Stimulated activated CD4-positive, alpha-beta T cell treated with anti-CD3 and anti-CD28 coated beads, TNF-alpha, amount 100 ng/mL, for 24 hours (primary cell): ENCODE results near the gene CBX8.
A peak's percentile ranks its signal among the peaks of the same experiment; 100 is the strongest.

ENCODE experiments used
- DNase-seq, 3 experiments: peaks; one replicate each; pipeline ENCODE4 v3.0.0-alpha.2; 2020; ENCODE audit warnings: low read depth in 3 of 3

The CBX8 gene

DNA sequence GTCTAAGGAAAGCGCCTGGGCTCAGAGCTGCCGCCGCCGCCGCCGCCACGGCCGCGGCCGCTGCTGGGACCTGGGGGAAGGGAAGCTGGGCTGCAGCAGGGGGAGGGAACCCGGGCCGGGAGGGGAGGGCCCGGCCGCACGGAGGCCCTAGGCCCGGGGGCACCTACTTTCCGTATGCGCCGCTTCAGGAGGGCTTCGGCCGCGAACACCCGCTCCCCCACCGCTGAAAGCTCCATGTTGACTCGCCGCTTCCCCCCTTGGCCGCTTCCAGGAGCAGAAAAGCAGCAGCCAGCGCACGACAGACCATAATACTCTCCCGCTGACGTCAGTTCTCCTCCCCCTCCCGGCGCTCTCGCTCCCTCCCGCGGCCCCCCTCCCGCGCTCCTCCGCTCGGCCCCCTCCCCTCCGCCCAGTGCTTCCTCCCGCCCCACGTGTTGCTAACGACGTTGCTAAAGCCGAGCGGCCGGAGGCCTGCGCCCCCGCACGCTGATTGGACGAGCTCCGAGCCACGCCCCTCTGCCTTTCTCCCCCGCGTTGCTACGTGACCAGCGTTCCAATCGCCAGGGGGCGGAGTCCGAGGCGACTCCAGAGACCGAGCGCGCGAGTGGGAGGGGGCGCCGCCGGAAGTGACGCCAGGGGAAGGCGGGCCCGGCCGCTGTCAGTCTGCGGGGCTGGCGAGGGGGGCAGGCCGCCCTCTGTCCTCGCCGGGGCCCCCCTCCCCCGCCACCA lies at the start of gene CBX8:
TSS of gene CBX8 (minus strand) at position 315 of the 729 bp plus-strand sequence. CDS start at position 236, 79 bp downstream.
- DNase-seq, result peak; percentile 98 to 99 (median 99)

DNA sequence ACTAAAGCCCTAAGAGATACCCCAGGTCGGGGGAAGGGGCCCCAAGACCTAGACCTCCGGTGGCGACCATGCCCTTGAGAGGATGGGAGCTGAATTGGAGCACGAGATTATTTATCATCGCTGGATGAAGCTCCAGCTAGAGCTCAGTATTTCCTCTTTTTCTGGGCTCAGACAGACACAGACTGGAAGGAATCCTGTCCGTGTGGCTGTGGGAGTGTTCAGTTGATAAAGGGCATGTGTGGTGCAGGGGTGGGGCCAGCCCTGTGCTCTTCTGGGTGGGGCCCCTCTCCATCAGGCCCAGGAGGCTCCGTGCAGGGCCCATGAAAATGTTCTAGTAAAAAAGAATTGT lies 48.7 kb upstream of the CBX8 start:
- DNase-seq, result no peak

DNA sequence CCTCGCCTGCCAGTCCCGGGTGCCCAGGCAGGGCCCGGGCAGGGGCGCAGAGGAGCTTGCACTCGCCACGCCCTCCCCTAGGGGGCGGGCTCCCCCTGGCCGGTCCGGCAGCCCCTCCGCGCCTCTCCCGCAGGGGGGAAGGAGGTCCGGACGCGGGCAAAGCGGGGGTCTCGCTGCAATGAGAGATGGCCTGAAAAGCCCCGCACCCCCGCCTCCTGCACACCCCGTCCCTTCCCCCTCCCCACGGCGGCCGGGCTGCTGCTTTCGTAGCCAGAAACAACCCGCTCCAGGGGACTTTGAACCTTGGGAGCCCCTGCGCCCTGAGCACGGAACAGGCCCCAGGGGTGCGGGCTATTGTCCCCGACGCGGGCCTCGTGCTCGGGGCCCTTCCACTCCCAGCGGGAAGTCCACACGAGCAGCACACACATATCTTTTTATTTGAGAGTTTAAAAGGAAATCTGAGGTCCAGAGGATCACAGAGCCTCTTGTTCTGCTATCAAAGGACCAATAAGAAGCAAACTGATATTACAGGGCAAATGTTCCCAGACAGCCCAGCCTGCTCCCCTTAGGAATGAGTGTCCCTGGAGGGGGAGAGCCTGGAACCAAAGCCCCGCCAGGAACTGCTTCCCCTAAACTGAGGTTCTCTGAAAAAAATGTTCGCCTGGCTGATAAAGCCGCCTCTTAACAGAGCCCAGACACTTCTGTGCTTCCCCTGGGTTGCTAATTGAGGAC lies 48.2 kb upstream of the CBX8 start:
- DNase-seq, result no peak

DNA sequence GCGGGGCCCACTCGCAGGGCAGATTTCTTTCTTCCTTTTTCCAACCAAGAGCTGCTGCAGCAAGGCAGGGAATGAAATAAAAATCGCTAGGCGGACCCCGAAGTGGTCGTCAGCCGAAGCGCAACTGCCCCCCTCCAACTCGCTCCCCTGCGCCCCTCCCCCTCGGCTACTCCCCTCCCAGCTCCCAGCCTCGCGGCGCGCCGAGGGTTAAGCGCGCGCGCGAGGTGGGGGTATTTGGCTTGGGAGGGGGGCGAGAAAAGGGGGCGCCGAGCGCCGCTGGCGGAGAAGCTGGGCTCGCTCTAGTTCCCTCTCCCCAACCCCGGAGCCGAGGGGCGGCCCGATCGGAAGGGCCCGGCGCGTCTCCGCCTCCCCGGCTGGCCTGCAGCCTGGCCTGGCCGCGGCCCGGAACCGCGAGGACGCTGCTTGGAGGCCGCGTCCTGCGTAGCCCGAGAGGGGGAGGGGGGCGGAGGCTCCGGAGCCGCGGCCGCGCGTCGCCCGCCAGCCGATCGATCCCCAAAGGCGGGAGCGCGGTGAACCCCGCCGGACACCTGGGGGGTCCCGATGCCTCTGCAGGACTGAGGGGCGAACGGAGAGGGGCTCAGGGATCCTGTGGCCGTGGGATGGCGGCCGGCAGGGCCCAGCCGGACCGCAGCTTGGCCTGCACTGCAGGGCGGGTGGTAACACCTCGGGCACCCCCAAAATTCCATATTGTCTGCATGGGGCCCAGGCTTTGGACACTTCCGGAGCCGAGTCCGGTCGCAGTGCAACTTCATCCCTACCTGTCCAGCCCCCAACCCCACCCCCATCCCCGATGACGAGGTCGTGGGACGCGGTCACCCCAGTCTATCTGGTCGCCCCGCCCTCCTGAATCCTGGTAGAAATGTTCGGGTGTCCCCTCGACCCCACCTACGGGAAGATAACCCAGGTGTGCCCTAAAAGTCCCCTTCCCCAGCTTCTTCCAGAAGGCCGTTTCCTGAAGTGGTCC lies 47.2 kb upstream of the CBX8 start:
- DNase-seq, result no peak

DNA sequence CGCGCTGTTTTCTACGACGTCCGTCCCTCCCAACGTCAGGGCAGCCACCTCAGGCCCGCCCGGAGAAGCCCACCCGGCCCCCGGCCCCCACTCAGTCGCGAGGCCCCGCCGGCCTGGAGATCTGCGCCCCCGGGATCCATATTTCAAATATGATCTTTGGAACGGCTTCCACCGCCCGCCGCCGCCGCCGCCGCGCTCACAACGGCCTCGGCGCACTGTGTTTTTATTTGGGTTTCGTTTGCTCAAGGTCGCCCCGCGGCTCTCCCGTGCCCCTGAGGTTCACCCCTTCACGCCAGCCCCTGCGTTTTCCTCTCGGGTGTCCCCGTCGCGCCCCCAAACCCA lies 46.6 kb upstream of the CBX8 start:
- DNase-seq, result no peak

DNA sequence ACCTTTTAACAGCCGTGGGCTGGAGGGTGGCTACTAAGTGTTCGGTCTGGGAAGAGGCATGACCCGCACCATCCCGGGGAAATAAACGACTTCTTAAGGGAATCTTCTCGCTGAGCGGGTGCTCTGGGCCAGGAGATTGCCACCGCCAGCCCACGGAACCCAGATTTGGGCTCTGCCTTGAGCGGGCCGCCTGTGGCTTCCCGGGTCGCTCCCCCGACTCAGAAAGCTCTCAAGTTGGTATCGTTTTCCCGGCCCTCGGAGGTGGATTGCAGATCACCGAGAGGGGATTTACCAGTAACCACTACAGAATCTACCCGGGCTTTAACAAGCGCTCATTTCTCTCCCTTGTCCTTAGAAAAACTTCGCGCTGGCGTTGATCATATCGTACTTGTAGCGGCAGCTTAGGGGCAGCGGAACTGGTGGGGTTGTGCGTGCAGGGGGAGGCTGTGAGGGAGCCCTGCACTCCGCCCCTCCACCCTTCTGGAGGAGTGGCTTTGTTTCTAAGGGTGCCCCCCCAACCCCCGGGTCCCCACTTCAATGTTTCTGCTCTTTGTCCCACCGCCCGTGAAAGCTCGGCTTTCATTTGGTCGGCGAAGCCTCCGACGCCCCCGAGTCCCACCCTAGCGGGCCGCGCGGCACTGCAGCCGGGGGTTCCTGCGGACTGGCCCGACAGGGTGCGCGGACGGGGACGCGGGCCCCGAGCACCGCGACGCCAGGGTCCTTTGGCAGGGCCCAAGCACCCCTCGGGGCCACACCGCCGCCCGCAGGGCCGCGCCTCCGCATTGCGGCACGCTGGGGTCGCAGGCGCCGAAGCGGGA lies 46.0 kb upstream of the CBX8 start:
- DNase-seq, result no peak

DNA sequence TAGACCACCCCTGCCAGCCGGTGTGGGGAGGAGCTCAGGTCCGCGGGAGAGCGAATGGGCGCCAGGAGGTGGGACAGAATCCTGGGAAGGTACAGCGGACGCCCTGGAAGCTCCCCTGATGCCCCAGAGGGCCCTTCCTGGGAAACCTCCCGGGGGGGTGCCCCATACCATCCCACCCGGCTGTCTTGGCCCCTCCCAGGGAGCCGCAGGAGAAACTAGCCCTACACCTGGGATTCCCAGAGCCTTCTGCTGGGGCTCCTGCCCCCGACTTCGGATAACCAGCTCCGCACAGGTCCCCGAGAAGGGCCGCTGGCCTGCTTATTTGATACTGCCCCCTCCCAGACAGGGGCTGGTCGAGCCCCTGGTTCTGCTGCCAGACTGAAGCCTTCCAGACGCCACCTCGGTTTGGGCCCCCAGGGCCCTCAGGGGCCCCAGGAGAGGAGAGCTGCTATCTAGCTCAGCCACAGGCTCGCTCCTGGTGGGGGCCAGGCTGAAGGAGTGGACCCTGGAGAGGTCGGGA lies 45.3 kb upstream of the CBX8 start:
- no peak for DNase-seq

DNA sequence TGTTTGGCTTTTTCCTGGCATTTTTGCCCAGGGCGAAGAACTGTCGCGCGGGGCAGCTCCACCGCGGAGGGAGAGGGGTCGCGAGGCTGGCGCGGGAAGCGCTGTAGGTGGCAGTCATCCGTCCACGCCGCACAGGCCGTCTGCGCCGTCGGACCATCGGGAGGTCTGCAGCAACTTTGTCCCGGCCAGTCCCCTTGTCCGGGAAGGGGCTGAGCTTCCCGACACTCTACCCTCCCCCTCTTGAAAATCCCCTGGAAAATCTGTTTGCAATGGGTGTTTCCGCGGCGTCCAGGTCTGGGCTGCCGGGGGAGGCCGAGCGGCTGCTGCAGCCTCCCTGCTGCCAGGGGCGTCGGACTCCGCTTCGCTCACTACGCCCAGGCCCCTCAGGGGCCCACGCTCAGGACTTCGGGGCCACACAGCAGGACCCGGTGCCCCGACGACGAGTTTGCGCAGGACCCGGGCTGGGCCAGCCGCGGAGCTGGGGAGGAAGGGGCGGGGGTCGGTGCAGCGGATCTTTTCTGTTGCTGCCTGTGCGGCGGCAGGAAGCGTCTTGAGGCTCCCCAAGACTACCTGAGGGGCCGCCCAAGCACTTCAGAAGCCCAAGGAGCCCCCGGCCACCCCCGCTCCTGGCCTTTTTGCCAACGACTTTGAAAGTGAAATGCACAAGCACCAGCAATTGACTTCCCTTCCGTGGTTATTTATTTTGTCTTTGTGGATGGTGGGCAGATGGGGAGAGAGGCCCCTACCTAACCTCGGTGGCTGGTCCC lies 44.7 kb upstream of the CBX8 start:
- DNase-seq, result no peak

GRCh38 chr17:79840989-79841286 lies 44.1 kb upstream of the CBX8 start:
- no peak for DNase-seq

GRCh38 chr17:79840269-79840988 lies 43.6 kb upstream of the CBX8 start:
- DNase-seq, result no peak

GRCh38 chr17:79839356-79840268 lies 42.7 kb upstream of the CBX8 start, which contains the start of gene CBX4:
Gene CBX4, minus strand, starts transcription at chr17:79839440. Its CDS starts 189 bp downstream, at chr17:79839251.
- peak; percentile 81 to 90 (median 84) for DNase-seq

GRCh38 chr17:79838522-79839274 lies 41.8 kb upstream of the CBX8 start:
- DNase-seq, result peak in 1 of 3 experiments; percentile 50

- no peak for DNase-seq
Observed at GRCh38 chr17:79837888-79838521, 41.1 kb upstream of the CBX8 start.

DNA sequence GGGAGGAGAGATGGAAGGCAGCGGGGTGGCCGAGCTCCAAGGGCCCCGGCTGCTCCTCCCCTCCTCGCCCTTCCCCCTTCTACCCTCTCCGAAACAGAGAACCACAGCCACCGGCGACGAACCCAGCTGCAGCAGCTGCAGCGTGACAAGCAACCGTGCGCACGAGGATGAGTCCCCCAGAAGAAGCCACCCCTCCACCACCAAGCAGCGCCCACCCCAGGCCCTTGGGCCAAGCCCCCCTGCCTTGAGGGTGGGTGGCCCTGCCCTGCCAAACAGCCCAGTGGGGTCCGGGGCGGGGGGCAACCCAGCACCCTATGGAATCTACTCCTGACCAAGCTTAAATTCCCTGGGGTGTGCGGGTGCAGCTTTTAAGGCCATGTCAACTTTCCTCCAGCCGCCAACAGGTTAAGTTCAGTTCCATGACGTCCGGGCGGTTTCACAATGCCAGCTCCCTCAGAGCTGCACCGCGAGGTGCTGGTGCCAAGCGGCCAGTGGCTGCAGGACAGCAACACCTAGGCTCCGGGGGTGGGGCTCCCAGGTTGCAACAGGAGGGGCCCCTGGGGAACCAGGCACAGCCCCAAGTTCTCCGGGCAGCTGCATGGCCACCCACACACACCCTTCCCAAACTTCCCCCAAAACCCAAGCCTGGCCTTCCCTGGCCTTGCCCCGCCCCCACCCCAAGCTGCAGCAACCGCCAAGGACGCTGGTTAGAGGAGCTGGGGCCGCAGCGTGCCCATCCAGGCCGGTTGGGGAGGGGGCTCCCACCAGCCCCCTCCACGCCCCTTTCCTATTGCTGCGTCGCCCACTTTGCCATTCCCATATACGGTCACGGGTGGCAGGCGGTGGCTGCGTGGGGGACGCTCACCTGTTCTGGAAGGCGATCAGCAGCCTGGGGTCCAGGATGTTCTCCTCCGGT lies 40.4 kb upstream of the CBX8 start:
- peak in 1 of 3 experiments; percentile 59 for DNase-seq

DNA sequence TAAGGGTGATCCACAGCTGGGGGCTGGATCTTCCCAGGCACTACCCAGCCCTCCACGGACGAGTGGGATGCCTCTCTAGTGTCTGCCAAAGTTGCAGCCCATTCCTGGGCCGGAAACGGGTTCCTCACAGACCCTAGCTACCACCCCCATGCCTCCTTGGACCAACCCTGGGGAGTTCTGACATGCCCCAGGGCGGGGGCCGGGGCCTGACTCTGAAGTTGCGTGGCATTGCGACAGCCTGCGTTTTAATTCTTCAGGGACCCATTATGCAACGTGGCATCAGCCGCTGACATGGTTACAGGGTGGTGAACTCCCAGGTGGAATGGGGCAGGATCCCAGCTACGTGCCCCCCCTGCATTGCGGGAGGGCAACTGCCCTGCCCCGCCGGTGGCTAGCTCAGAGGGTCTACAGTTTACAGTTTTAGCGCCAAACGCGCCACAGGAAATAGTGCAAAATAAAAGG lies 39.7 kb upstream of the CBX8 start:
- DNase-seq, result no peak

DNA sequence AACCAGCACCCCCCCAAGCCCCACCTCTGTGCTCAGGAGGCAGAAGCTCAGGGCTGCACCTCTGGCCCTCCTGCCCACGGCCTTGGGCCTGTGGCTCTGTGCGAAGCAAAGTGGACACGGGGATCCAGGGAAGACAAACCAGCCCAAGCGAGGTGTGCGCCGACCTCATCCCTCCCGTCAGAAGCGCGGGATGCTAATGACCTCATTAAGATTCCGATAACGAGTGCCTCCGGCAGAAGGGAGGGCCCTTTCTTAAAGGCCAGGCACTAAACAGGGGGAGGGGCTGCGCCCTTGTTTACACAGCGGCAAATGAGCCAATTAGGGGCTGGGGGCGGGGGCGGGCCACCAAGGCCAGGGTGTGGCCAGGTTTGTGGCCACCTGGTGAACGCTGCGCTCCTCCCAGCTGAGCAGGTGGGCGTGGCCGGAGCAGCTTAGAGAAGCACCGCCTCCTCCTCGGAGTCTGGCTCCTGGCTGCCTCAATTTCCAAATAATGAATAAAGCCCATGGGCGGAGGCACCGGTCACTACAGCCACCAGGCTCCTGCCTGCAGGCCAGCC lies 39.2 kb upstream of the CBX8 start:
- no peak for DNase-seq
